OCI-M2 (cell line): Measurements from ENCODE around the gene TMED8.
"Not testable (repeated sequence)": the region's sequence is repeated elsewhere in the genome, so short reads cannot be mapped to it uniquely, and the experiment has no call there.

Experiments
- DNase-seq: peaks from one replicate; lab custom pipeline; 2025; ENCODE audit not compliant: unreplicated experiment; lab: John Stamatoyannopoulos, UW

TMED8 gene, protein sequence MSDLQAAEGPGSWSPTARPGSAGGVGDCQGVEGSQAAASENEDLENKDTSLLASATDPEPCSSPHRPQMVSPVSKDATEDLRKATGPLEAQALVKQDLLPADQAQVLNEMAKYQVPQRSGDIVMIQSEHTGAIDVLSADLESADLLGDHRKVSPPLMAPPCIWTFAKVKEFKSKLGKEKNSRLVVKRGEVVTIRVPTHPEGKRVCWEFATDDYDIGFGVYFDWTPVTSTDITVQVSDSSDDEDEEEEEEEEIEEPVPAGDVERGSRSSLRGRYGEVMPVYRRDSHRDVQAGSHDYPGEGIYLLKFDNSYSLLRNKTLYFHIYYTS

DNA sequence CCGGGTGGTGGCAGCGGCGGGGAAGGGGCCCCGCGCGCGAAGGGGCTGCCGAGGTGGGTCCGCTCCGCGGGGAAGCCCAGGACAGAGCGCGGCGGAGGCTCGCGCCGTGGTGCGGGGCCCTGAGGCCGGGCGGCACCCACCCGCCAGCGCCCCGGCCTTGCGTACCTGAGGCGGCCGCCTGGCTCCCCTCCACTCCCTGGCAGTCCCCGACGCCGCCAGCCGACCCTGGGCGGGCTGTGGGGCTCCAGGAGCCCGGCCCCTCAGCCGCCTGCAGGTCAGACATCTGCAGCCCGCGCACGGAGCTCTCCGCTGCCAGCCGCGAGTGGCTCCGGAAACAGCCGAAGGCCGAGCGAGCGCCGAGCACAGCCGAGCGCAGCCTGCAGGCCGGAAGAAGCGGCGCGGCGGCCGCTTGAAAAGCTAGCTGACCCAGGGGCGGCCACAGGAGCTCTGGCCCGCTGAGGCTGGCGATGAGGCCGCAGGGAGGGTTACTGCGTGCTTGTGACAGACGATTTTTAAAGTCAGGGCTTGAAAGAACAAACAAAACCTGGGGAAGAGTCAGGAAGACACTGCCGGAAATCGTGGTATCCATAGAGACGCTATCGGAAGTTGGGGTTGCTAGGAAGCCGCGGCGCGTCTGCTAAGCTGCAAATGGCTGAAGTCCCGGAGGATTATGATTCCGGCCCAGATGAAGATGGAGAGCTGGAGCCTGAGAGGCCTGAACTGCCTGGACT lies at the start of gene TMED8, which contains the start of gene SAMD15:
TMED8 (minus strand) TSS at position 324 of the 731 bp plus-strand sequence; CDS start at position 283, 41 bp downstream.
SAMD15 (plus strand) TSS at position 609 of the 731 bp plus-strand sequence; CDS start at position 649, 40 bp downstream.
- DNase-seq = peak; percentile 92

DNA sequence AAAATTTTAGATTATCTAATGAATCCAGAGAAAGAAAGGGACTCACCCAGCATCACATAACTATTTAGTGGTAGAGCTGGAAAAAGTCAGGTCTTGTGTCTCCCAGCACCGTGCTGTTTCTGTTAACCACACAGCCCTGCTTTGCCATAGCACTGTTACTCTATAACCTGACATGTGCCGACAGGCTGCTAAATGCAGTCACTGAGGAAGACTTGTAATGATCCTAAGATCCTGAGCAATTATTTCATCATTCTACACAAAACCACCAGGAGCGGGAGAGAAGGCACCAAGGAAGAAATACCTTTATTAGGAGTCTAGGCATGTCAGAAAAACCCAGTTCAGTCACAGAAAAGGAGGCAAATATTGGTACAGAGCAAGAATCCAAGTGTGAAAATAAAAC lies 49.5 kb upstream of the TMED8 start:
- no peak for DNase-seq

GRCh38 chr14:77424862-77425261 lies 48.0 kb upstream of the TMED8 start:
- no peak for DNase-seq

GRCh38 chr14:77423423-77423822 lies 46.5 kb upstream of the TMED8 start, which contains the start of gene NOXRED1:
Gene NOXRED1, minus strand, starts transcription at chr14:77423523. Its CDS starts 634 bp downstream, at chr14:77422889.
- DNase-seq = no peak

GRCh38 chr14:77421201-77421600 lies 44.3 kb upstream of the TMED8 start:
- no peak for DNase-seq

DNA sequence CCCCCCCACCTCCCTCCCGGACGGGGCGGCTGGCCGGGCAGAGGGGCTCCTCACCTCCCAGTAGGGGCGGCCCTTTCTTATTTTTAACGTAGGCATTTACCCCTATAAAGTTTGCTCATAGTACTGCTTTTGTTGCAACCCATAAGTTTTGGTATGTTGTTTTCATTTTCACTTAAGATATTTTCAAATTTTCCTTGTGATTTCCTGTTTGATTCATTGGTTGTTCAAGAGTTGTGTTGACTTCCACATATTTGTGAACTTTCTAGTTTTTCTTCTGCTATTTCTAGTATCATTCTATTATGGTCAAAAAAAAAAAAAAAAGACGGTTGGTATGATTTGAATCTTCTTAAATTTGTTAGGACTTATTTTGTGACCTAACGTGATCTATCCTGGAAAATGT lies 39.9 kb upstream of the TMED8 start:
- DNase-seq = no peak

- not testable (repeated sequence) for DNase-seq
Measured at GRCh38 chr14:77416098-77416497, 39.2 kb upstream of the TMED8 start.

DNA sequence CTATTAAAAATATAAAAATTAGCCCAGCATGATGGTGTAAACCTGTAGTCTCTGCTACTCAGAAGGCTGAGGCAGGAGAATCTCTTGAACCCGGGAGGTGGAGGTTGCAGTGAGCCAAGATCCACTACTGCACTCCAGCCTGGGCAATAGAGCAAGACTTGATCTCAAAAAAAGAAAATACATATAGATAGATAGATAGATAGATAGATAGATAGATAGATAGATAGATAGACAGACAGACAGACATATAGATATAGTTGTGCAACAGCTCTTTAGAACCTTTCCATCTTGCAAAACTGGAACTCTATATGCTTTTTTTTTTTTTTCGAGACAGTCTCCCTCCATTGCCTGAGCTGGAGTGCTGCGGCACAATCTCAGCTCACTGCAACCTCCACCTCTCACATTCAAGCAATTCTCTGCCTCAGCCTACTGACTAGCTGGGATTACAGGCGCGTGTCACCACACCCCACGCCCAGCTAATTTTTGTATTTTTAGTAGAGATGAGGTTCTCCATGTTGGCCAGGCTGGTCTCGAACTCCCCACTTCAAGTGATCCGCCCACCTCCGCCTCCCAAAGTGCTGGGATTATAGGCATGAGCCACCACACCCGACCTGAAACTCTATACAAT lies 38.6 kb upstream of the TMED8 start:
- not testable (repeated sequence) for DNase-seq

DNA sequence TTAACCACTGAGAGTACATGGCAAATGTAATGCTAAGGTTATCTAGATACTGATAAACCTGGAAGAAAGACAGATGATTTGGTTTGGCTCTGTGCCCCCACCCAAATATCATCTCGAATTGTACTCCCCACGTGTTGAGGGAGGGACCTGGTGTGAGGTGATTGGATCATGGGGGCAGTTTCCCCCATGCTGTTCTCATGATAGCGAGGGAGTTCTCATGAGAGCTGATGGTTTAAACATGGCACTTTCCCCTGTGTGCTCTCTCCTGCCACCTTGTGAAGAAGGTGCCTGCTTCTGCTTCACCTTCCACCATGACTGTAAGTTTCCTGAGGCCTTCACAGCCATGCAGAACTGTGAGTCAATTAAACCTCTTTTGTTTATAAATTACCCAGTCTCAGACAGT lies 32.2 kb upstream of the TMED8 start:
- DNase-seq = no peak

- DNase-seq = peak; percentile 96
Measured at GRCh38 chr14:77407158-77407557, 30.3 kb upstream of the TMED8 start.

DNA sequence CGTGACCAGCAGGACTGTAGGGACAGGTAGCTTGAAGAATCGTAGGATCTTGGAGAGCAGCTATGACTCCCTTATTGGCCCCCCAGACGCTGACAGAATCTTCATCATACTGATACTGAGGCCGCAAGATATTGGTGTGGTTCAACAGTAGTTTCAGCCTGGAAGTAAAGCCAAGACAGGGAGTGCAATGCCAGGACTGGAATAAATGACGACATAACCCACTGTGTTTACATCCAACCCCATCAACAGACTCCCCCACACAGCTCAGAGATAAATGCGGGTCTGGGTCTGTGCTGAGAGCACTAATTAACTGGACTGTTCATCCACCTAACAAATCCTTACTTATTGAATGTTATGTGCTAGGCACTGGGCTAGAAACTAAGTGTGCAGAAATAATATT lies 29.8 kb upstream of the TMED8 start:
- peak; percentile 96 for DNase-seq

- peak; percentile 38 for DNase-seq
Measured at GRCh38 chr14:77406086-77406485, 29.2 kb upstream of the TMED8 start.

- DNase-seq = no peak
Measured at GRCh38 chr14:77403768-77404167, 26.9 kb upstream of the TMED8 start.

- DNase-seq = no peak
Measured at GRCh38 chr14:77400216-77400615, 23.3 kb upstream of the TMED8 start.

DNA sequence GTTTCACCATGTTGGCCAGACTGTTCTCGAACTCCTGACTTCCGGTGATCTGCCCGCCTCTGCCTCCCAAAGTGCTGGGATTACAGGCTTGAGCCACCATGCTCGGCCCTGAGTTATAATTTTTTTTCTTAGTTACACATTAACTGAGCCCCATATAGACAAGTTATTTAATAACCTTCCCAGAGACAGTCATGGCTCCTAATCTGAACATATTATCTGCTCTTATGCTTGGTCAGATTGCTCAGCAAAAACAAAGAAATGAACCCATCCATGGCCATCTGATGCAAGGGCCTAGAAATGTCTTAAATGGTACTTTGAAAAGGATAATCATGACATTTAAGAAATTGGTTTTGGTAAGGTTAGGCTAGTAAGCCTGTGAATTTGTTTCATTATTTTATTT lies 13.3 kb upstream of the TMED8 start:
- DNase-seq = no peak

GRCh38 chr14:77378701-77379100 lies 1.8 kb upstream of the TMED8 start:
- DNase-seq = no peak

GRCh38 chr14:77377502-77377844 lies 579 bp upstream of the TMED8 start:
- DNase-seq = no peak

DNA sequence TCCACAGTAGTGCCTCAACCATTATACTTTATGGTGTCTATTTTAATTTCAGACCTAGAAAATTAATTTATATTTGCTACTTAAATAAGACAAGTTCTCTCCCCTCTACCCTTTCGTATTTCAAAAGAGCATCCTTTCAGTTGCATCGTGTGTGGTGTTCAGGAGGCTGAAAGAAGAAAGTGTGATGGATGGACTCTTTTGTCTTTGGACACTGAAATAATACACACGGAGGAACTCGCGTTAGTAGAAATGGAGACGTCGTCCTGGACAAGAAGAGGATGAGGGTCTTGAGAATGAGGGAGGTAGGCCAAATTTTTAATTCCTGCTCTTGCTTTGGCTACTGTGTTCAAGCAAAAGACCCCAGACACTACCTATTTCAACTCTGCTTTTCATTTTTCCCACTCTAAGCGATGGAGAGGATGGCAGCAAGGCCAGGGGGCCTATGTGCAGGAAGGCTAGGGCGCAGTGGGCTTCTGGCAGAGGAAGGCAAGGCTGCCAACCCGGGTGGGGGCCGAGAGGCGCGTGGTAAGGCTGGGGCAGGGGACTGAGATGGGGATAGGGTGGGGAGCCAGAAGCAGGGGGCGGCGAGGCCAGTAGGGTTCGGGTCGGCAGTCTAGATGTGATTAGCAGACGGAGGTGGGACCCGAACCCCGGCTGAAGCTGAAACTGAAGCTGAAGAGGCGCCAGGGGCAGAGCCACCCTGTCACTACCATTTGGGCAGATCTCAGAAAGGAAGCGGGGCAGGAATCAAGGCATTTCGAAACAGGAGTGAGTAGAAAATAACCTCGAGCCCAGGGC lies 722 bp downstream of the TMED8 start:
- no peak for DNase-seq

DNA sequence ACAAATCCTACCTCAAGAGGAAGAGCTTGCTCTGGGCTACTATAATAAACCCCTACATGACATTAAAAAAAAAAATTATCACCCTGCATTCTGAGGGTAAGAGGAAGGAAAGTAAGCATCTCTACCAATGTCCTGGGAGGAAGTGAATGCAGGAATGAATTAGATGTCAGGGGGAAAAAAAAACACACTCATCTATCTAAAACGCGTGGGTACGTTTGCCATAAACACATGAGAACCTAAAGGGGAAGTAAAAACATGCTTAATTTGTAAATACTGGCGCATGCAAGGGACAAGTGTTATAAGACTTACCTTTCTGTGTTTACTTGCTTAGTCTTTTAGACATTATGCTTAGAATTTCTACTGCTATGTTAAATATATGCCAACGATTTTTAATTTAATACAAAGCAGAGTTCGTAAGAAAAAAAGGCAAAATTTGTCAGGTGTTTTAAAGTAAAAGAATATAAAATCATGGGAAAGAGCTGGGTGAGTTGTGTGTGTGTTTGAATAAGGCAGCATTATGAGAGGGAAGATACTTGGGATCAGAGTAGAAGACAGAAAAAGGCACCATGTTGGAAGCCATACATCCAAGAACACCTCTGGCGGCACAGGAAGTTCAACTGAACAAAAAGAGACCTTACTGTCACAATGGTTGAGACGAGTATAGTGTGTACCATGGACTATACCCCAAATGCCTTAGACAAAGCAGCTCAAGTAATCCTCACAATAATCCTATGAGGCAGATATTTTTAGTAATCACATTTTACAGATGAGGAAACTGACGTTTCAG lies 1.5 kb downstream of the TMED8 start:
- DNase-seq = no peak

- no peak for DNase-seq
Measured at GRCh38 chr14:77372304-77372841, 4.5 kb downstream of the TMED8 start.
